Measurements from ENCODE around the gene GIMAP2.

Gene GIMAP2

DNA sequence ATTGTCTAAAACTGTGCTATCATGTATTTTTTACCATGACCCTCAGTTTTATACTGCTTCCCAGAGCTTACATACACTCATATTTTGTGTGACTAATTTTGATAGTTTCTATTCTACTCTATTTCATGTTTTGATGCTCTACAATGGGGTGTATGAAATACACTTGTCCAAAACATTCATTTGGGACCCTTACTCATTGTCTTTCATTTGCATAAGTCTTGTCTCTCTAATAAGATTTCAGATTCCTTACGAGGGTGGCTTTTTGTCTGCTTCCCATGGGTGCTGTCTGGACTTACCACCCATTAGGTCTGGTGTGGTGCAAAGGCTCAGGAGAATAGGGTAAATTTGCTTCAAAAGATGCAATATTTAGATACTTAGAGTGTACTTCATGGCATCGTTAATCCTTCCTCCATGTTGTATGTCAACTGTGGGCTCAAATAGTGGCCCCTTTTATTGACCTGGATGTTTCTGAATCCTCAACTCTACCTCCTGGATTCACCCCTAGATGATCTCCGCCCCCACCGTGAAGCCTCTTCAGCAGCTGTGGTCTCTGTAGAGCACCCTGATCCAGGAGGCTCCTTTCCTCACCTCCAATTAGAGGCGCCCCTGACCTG, 48.1 kb downstream of the GIMAP2 start:
- DNase-seq (ENCODE audit: low read depth in 2 of 2) = no peak

DNA sequence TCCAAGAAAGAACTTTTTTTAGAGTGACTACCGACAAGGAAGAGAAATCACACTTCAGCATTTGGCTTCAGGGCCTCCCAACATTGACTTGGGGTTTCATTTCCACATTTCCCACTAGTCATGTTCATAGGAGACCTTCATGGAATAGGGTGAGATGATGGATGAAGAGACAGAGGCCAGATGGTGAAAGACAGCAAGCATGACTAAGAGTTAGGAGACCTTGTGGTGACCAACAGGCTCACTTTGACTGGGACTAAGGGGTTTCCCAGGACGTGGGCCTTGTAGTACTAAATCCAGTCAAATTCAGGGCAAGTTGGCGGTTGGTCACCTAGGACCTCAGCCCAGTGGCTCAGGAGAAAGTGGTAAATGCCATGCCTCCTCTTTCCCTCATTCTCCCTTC, 48.7 kb downstream of the GIMAP2 start:
- no peak for DNase-seq (ENCODE audit: low read depth in 2 of 2)

- DNase-seq (ENCODE audit: low read depth in 2 of 2) = no peak
Observed at GRCh38 chr7:150735596-150736358, 50.3 kb downstream of the GIMAP2 start.

DNA sequence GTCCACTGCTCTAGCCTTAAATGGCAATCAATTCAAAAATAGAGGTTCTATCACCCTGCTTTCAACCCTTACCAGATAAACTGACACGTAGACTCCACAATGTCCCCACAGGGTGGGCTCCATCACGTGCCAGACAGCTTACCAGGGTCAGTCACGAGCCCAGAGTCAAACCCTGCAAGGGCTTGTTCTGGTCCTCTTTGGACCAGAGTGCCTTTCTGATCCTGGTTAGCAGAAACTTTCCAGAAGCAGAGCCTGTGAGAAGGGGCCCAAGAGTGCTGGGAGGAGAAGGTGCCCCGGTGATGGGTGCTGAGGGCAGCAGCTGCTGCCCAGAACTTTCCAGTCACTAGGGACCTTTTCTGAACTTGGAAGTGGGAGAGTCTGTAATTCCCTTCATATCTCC, 51.4 kb downstream of the GIMAP2 start:
- no peak for DNase-seq (ENCODE audit: low read depth in 2 of 2)

DNA sequence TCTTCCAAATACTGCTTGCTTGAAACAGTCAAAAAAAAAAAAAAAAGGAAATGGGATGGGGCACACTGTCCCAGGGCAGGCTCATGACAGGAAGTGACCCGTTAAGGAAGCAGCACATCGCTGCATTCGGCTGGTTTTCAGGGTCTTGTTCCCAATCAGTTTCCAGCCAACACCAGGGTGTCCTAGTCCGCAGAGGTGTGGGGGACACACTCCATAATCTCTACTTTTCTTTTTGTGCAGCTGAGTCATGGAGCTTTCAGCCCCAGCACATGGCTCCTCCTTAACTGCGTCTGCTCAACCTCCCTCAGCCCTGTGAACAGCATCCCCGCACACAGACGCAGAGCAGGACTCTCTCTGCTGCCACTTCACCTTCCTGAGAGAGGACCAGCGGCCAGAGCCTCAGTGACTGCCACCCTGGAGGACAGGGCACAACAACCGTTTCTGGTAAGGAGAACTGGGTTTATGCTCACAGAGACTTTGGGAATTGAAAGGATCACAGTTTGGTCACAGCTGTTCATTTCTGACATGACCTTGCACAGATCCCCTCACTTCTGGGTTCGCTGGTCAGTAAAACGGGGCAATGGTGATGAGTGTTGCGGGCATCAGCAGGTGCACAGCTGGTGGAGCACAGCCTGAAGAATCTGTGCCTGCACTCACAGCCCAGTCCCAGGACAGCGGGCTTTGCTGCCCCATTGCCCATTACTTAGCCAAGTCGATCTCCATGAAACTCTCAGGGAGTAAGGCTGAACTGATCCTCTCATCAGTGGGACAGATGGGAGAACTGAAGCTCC, 52.0 kb downstream of the GIMAP2 start, which contains the start of gene GIMAP5:
Gene GIMAP5, plus strand, starts transcription at position 154 of the 791 bp plus-strand sequence. CDS start 3,467 bp downstream, outside the sequence.
- no peak for DNase-seq (ENCODE audit: low read depth in 2 of 2)

- DNase-seq (ENCODE audit: low read depth in 2 of 2) = no peak
Observed at GRCh38 chr7:150738092-150738491, 52.6 kb downstream of the GIMAP2 start.

- DNase-seq (ENCODE audit: low read depth in 2 of 2) = no peak
Observed at GRCh38 chr7:150738591-150739001, 53.1 kb downstream of the GIMAP2 start.

DNA sequence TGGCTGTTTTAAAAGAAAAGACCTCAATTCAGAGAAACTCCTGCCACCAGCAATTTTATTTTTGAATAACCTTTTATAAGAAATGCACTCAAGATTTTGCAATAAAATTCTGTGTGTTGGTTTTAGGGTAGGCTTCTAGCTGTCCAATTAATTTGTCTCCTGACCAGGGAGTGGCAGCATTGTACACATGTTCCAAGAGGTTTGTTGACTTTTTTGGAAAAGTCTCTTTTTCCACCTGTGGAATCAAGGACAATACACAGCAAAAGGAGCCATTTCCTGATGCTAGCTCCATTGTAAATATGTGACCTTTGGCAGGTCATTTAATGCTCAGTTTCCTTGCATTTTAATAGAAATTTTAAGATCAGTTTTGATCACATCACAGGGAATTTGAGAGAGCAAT, 53.5 kb downstream of the GIMAP2 start:
- no peak for DNase-seq (ENCODE audit: low read depth in 2 of 2)

DNA sequence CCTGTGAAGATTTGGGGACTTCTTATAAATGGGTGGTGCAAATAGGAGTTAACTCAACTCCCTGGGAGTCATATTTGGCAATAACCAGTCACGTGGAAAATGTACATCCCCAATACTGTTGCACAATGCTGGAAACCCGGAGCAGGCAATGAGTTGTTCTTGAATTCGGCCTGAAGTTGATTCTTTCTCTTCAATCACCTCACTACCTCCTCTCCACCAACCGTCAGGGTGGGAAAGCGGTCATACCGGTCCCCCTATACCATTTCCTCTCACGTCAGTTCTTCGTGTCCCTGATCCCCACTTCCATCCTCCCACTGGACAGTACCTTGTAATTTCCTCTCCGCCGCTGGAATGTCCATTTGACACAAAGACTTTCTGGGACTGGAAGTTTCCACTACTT, 54.5 kb downstream of the GIMAP2 start:
- DNase-seq (ENCODE audit: low read depth in 2 of 2) = no peak

GRCh38 chr7:150742286-150742968, 56.9 kb downstream of the GIMAP2 start:
- no peak for DNase-seq (ENCODE audit: low read depth in 2 of 2)
